ENCODE data around the gene EIF4E3.

GRCh38 chr3:71634671-71635070 is 90.5 kb downstream of the EIF4E3 start:
- TF ChIP-seq CTCF (IDR thresholded peaks at IDR 0.05) (no peak), POLR2A (IDR thresholded peaks at IDR 0.05) (no peak), EP300 (IDR thresholded peaks at IDR 0.05) (no peak)
